Neural cell (in vitro differentiated cells): ENCODE measurements around the gene GTF2H1.
"Not testable (repeated sequence)": the region's sequence is repeated elsewhere in the genome, so short reads cannot be mapped to it uniquely, and the experiment has no call there.

ENCODE experiments used
- RAD21 ChIP-seq: fragments of 450-650 bp; conservative IDR thresholded peaks from 2 replicates; pipeline ENCODE4 v1.6.1; 2014; ENCODE audit warnings: antibody characterized with exemption, mild to moderate bottlenecking, moderate library complexity
- SMC3 ChIP-seq: fragments of 450-650 bp; conservative IDR thresholded peaks from 2 replicates; pipeline ENCODE4 v1.6.1; 2014; ENCODE audit warnings: antibody characterized with exemption, mild to moderate bottlenecking, moderate library complexity; ENCODE audit not compliant: poor library complexity
- TF ChIP-seq, protein P1 (sequence below): fragments of 450-650 bp; IDR thresholded peaks from 2 replicates; pipeline ENCODE4 v1.5.1; 2014; ENCODE audit warnings: antibody characterized with exemption, mild to moderate bottlenecking, moderate library complexity; ENCODE audit not compliant: poor library complexity, severe bottlenecking

DNA sequence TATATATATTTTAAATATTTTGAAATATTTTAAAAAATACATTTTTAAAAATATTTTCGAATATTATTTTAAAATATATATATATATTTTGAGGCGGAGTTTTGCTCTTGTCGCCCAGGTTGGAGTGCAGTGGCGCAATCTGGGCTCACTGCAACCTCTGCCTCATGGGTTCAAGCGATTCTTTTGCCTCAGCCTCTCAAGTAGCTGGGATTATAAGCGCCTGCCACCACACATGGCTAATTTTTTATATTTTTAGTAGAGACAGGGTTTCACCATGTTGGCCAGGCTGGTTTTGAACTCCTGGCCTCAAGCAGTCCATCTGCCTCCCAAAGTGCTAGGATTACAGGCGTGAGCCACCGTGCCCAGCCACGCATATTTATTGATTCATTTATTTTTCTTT, 78.7 kb downstream of the GTF2H1 start:
- TF ChIP-seq, protein P1, sequence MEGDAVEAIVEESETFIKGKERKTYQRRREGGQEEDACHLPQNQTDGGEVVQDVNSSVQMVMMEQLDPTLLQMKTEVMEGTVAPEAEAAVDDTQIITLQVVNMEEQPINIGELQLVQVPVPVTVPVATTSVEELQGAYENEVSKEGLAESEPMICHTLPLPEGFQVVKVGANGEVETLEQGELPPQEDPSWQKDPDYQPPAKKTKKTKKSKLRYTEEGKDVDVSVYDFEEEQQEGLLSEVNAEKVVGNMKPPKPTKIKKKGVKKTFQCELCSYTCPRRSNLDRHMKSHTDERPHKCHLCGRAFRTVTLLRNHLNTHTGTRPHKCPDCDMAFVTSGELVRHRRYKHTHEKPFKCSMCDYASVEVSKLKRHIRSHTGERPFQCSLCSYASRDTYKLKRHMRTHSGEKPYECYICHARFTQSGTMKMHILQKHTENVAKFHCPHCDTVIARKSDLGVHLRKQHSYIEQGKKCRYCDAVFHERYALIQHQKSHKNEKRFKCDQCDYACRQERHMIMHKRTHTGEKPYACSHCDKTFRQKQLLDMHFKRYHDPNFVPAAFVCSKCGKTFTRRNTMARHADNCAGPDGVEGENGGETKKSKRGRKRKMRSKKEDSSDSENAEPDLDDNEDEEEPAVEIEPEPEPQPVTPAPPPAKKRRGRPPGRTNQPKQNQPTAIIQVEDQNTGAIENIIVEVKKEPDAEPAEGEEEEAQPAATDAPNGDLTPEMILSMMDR = not testable (repeated sequence)
- TF ChIP-seq RAD21, SMC3: not testable (repeated sequence)
